GM12875 (cell line): ENCODE data around the gene SMC1B.
"Not testable (repeated sequence)": the region's sequence is repeated elsewhere in the genome, so short reads cannot be mapped to it uniquely, and the experiment has no call there.

Source experiments
- H3K4me3 ChIP-seq: one replicate; pipeline ENCODE4 v1.5.1; 2011; ENCODE audit warnings: low read depth, low read length, control low read depth
- CTCF ChIP-seq: IDR thresholded peaks from 2 replicates; pipeline ENCODE4 v1.5.1; 2011; ENCODE audit warnings: low read depth, mild to moderate bottlenecking, control low read depth, inconsistent platforms, low read length, moderate library complexity, borderline replicate concordance; ENCODE audit not compliant: insufficient read depth

The SMC1B gene

DNA sequence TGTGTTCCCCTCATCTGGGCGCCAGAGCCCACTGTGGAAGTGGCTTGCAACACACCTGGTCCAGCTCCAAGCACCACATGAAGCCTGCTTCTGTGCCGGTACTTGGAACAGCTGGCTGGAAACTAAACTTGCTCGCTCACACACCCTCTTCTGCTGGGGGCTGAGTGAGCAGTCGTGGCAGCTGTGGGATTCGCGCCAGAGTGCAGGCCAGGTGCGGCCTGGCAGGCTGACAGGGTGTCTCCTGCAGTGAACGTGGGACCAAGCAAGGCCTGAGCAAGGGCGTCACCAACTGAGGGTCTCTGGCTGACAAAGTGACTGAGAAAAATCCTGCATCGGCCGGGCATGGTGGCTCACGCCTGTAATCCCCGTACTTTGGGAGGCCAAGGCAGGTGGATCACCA is 15.2 kb downstream of the SMC1B start:
- no peak for TF ChIP-seq CTCF
- H3K4me3 ChIP-seq: no peak overlapping the region

DNA sequence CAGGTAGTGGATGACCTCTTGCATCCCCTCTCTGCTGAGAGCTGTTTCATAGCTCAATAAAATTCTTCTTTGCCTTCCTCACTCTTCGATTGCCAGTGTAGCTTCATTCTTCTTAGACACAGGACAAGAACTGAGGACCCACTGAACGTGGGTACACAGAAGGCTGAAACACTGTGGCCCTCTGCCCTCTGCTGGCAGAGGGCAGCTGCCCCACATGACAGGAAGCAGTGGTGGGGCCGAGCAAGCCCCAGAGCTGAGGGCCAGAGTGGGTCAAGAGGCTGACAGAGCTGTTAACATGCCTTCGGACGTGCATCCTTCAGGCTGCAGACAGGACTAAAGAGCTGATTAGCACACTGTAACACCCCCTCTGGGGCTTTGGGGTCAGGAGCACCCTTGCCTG is 15.6 kb downstream of the SMC1B start:
- TF ChIP-seq CTCF: no peak
- no peak overlapping the region for H3K4me3 ChIP-seq

GRCh38 chr22:45389546-45389945 is 23.9 kb downstream of the SMC1B start:
- no peak overlapping the region for H3K4me3 ChIP-seq
- TF ChIP-seq CTCF: no peak

DNA sequence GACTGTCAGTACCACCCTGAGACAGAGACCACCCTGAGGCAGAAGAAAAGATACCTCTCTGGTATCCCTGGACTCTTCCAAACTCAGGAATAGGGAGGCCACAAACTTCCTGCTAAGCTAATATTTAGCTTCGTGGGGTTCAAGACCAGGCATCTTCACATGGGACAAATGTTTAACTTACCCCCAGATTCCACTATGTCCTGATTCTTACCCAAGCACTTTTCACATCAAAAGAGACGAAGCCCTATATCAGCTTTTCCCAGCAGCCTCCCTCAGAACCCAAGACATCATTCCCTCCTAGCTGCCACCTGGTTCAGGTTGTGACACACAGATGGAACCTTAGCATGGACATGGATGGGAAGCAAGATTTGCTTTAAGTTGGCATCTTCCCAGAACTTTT is 32.1 kb downstream of the SMC1B start:
- no peak overlapping the region for H3K4me3 ChIP-seq
- TF ChIP-seq CTCF: no peak

DNA sequence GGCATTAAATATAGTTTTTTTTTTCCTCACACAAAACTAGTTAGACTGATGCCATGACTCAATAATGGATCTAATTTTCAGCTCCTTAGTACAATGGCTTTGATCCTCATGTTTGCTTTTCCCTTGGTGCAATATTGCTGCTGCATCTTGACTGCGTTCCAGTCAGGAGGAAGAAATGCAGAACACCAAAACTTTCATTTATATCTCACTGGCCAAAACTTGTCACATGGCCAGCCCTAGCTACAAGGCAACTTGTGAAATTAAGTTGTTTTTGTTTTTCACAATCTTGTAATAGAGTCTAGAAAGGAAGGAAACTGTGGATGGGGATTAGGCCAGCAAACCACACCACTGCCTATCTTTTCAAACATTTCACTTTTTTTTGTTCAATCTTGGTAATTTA is 36.7 kb downstream of the SMC1B start:
- no peak for TF ChIP-seq CTCF
- no peak overlapping the region for H3K4me3 ChIP-seq

GRCh38 chr22:45376009-45376408 is 37.4 kb downstream of the SMC1B start:
- no peak overlapping the region for H3K4me3 ChIP-seq
- TF ChIP-seq CTCF: no peak

DNA sequence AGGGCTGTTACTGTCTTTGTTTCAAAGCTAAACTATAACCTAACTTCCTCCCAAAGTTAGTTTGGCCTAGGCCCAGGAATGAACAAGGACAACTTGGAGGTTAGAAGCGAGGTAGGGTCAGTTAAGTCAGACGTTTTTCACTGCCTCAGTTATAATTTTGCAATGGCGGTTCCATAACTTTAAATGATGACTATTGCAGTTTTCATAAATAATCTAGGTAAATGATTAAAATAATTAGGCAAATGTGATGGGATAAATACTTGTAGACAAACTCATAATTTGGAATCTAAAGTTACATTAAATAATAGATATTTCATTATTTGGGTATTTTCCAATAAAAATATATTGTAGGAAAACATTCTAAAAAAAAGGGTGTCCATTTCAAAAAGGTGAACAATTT is 39.8 kb downstream of the SMC1B start:
- not testable (repeated sequence) for H3K4me3 ChIP-seq

DNA sequence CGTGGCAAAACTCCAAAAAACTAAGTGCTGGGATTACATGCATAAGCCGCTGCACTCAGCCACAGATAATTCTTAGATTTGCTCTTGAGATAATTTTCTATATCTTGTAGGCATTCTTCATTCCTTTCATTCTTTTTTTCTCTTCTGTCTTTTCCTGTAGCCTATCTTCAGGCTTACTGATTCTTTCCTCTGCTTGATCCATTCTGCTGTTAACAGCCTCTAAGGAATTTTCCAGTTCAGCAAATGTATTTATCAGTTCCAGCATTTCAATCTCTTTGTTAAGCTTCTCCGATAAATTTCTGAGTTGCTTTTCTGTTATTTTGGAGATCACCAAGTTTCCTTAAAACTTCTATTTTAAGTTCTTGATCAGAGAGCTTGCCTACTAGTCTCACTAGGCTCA is 46.7 kb downstream of the SMC1B start:
- no peak for TF ChIP-seq CTCF
- H3K4me3 ChIP-seq: no peak overlapping the region
